Measurements from ENCODE around the gene C4orf54. TPM values are rescaled to one million over a fixed set of nuclear protein-coding genes. Genes with fewer than 3 reads are reported as not detected.

The C4orf54 gene
- total RNA-seq: not detected in 2 replicates

GRCh38 chr4:99657798-99658197 lies at the start of gene C4orf54:
C4orf54 (minus strand) TSS chr4:99657828; CDS start chr4:99654648, 3,180 bp downstream.

Other genes with a start within 250 kb of the C4orf54 start
- gene ADH7, start 222.5 kb downstream of the C4orf54 start, total RNA-seq: not detected in 2 replicates
- not detected in 2 replicates for gene C4orf17, start 146.8 kb downstream of the C4orf54 start, total RNA-seq
- 6.8 and 11.5 TPM in 2 replicates for gene TRMT10A, start 93.8 kb downstream of the C4orf54 start, total RNA-seq
- gene MTTP, start 83.0 kb downstream of the C4orf54 start, total RNA-seq: under 0.01 TPM in 2 replicates
- gene DAPP1, start 159.0 kb upstream of the C4orf54 start, total RNA-seq: not detected in 2 replicates
- 39.1 and 49.6 TPM in 2 replicates for gene LAMTOR3, start 236.6 kb upstream of the C4orf54 start, total RNA-seq